ENCODE results near the gene GJE1.
"Not testable (repeated sequence)": the region's sequence is repeated elsewhere in the genome, so short reads cannot be mapped to it uniquely, and the experiment has no call there.

GJE1 gene

GRCh38 chr6:142132625-142133024, at the start of gene GJE1:
TSS of gene GJE1 (plus strand) at chr6:142132925. CDS start at chr6:142133159, 234 bp downstream.
- in situ Hi-C loops (cut with MboI; ENCODE audit: low sequenced_read_pairs): no loop called here

GRCh38 chr6:142087950-142088857, 44.5 kb upstream of the GJE1 start:
- in situ Hi-C loops (cut with MboI; ENCODE audit: low sequenced_read_pairs): no loop called here

- in situ Hi-C loops (cut with MboI; ENCODE audit: low sequenced_read_pairs): no loop called here
Measured at GRCh38 chr6:142088858-142089216, 43.9 kb upstream of the GJE1 start.

GRCh38 chr6:142104820-142105219, 27.9 kb upstream of the GJE1 start:
- in situ Hi-C loops (cut with MboI; ENCODE audit: low sequenced_read_pairs): not testable (repeated sequence)

GRCh38 chr6:142110820-142111219, 21.9 kb upstream of the GJE1 start:
- in situ Hi-C loops (cut with MboI; ENCODE audit: low sequenced_read_pairs): not testable (repeated sequence)

GRCh38 chr6:142112451-142113061, 20.2 kb upstream of the GJE1 start:
- in situ Hi-C loops (cut with MboI; ENCODE audit: low sequenced_read_pairs): no loop called here

- in situ Hi-C loops (cut with MboI; ENCODE audit: low sequenced_read_pairs): no loop called here
Measured at GRCh38 chr6:142117366-142117765, 15.4 kb upstream of the GJE1 start.

GRCh38 chr6:142118328-142118727, 14.4 kb upstream of the GJE1 start:
- in situ Hi-C loops (cut with MboI; ENCODE audit: low sequenced_read_pairs): no loop called here

- in situ Hi-C loops (cut with MboI; ENCODE audit: low sequenced_read_pairs): no loop called here
Measured at GRCh38 chr6:142118925-142119324, 13.8 kb upstream of the GJE1 start.

- in situ Hi-C loops (cut with MboI; ENCODE audit: low sequenced_read_pairs): no loop called here
Measured at GRCh38 chr6:142121342-142121741, 11.4 kb upstream of the GJE1 start.

- in situ Hi-C loops (cut with MboI; ENCODE audit: low sequenced_read_pairs): no loop called here
Measured at GRCh38 chr6:142130814-142131213, 1.9 kb upstream of the GJE1 start.

- in situ Hi-C loops (cut with MboI; ENCODE audit: low sequenced_read_pairs): no loop called here
Measured at GRCh38 chr6:142138876-142139275, 6.2 kb downstream of the GJE1 start.

- in situ Hi-C loops (cut with MboI; ENCODE audit: low sequenced_read_pairs): not testable (repeated sequence)
Measured at GRCh38 chr6:142141531-142141930, 8.8 kb downstream of the GJE1 start.

GRCh38 chr6:142146828-142147662, 14.3 kb downstream of the GJE1 start, which contains the start of the genes NMBR and VTA1:
TSS of gene NMBR (minus strand) at chr6:142147122. CDS start at chr6:142088658, 58,464 bp downstream.
TSS of gene VTA1 (plus strand) at chr6:142147263. CDS start at chr6:142147288, 25 bp downstream.
- in situ Hi-C loops (cut with MboI; ENCODE audit: low sequenced_read_pairs): no loop called here

- in situ Hi-C loops (cut with MboI; ENCODE audit: low sequenced_read_pairs): no loop called here
Measured at GRCh38 chr6:142152746-142153145, 20.0 kb downstream of the GJE1 start.

- in situ Hi-C loops (cut with MboI; ENCODE audit: low sequenced_read_pairs): no loop called here
Measured at GRCh38 chr6:142153196-142153595, 20.5 kb downstream of the GJE1 start.

GRCh38 chr6:142154336-142154735, 21.6 kb downstream of the GJE1 start:
- in situ Hi-C loops (cut with MboI; ENCODE audit: low sequenced_read_pairs): no loop called here

- in situ Hi-C loops (cut with MboI; ENCODE audit: low sequenced_read_pairs): no loop called here
Measured at GRCh38 chr6:142155091-142155490, 22.4 kb downstream of the GJE1 start.

- in situ Hi-C loops (cut with MboI; ENCODE audit: low sequenced_read_pairs): no loop called here
Measured at GRCh38 chr6:142155895-142156757, 23.4 kb downstream of the GJE1 start.

GRCh38 chr6:142156758-142157068, 24.0 kb downstream of the GJE1 start:
- in situ Hi-C loops (cut with MboI; ENCODE audit: low sequenced_read_pairs): not testable (repeated sequence)
